Cardiac atrium fibroblast (primary cell): ENCODE data around the gene C5orf34. TPM values are rescaled to one million over a fixed set of nuclear protein-coding genes. Genes with fewer than 3 reads are reported as not detected.

Experiments used
- total RNA-seq: library from RNA; depleted of rRNA; stranded (reverse); fragments of >200 nt; gene quantifications from 2 replicates; pipeline ENCODE4 v1.2.3, GENCODE V29; 2015

The C5orf34 gene
- total RNA-seq: 1.1 and 4.2 TPM in 2 replicates

GRCh38 chr5:43514816-43515677, at the start of gene C5orf34:
Gene C5orf34, minus strand, starts transcription at chr5:43515148. Its CDS starts 5,809 bp downstream, at chr5:43509339.

GRCh38 chr5:43556857-43557542, 42.1 kb upstream of the C5orf34 start, which contains the start of gene PAIP1:
Gene PAIP1, minus strand, starts transcription at chr5:43557077. Its CDS starts 231 bp downstream, at chr5:43556846.

GRCh38 chr5:43483298-43484105, 31.4 kb downstream of the C5orf34 start, which contains the start of gene TMEM267:
Gene TMEM267, minus strand, starts transcription at chr5:43483865. Its CDS starts 29,896 bp downstream, at chr5:43453969.

Other genes starting within 250 kb of the C5orf34 start
- gene HMGCS1, start 201.7 kb downstream of the C5orf34 start, total RNA-seq: 21.8 and 32.4 TPM in 2 replicates
- 2.9 and 5.2 TPM in 2 replicates for gene CCL28, start 102.8 kb downstream of the C5orf34 start, total RNA-seq
- 11.0 and 26.2 TPM in 2 replicates for gene TMEM267, start 31.3 kb downstream of the C5orf34 start, total RNA-seq
- 62.1 and 103 TPM in 2 replicates for gene PAIP1, start 41.9 kb upstream of the C5orf34 start, total RNA-seq
- 35.4 and 52.7 TPM in 2 replicates for gene NNT, start 88.0 kb upstream of the C5orf34 start, total RNA-seq